ENCODE measurements around the gene NKD2. TPM values are rescaled to one million over a fixed set of nuclear protein-coding genes. Genes with fewer than 3 reads are reported as not detected.

NKD2 gene
- total and polyA plus RNA-seq, 9 of the 15 experiments (the other 6 are each of a cell fraction or from before 2014, with no cell fraction given), result 0.09 to 0.64 (median 0.27) TPM; not detected in 5

- TF ChIP-seq REST (IDR thresholded peaks at IDR 0.05; ENCODE audit: borderline replicate concordance), result peak; percentile 48; the same call in 1 of the 2 replicates
- TF ChIP-seq REST (CRISPR knock-in tag; IDR thresholded peaks at IDR 0.05; ENCODE audit: low read depth), result no peak
- TF ChIP-seq EP300 (IDR thresholded peaks at IDR 0.05; ENCODE audit: low read length), result no peak
- no peak for TF ChIP-seq JUND (IDR thresholded peaks at IDR 0.05; ENCODE audit: borderline replicate concordance, low read depth, low read length)
- TF ChIP-seq JUND (tag; IDR thresholded peaks at IDR 0.05; ENCODE audit: borderline replicate concordance, low read depth, low read length), result no peak
- TF ChIP-seq ZNF212 (CRISPR knock-in tag; IDR thresholded peaks at IDR 0.05), result no peak
- TF ChIP-seq ZNF668 (CRISPR knock-in tag; IDR thresholded peaks at IDR 0.05), result no peak
- TF ChIP-seq SPI1 (IDR thresholded peaks at IDR 0.05; ENCODE audit: borderline replicate concordance, low read depth, low read length), result 0 out of 2 replicates have a peak, but pooled peaks have one; percentile 21
- no peak for TF ChIP-seq ZNF57 (CRISPR knock-in tag; IDR thresholded peaks at IDR 0.05)
- no peak for TF ChIP-seq DEAF1 (CRISPR knock-in tag; IDR thresholded peaks at IDR 0.05)
- TF ChIP-seq ESRRA (IDR thresholded peaks at IDR 0.05; ENCODE audit: borderline replicate concordance, low read depth), result no peak
Measured at GRCh38 chr5:1011226-1011631, 2.6 kb downstream of the NKD2 start (continued).

Measured in K562 (cell line).